Uterine smooth muscle cell (primary cell): ENCODE measurements around the gene COMMD6. TPM values are rescaled to one million over a fixed set of nuclear protein-coding genes. Genes with fewer than 3 reads are reported as not detected.

Source experiments
- total RNA-seq: library from RNA; depleted of rRNA; stranded (reverse); fragments of >200 nt; gene quantifications from 2 replicates; pipeline ENCODE4 v1.2.3, GENCODE V29; 2014

The COMMD6 gene
- 17.7 and 57.1 TPM in 2 replicates for total RNA-seq

DNA sequence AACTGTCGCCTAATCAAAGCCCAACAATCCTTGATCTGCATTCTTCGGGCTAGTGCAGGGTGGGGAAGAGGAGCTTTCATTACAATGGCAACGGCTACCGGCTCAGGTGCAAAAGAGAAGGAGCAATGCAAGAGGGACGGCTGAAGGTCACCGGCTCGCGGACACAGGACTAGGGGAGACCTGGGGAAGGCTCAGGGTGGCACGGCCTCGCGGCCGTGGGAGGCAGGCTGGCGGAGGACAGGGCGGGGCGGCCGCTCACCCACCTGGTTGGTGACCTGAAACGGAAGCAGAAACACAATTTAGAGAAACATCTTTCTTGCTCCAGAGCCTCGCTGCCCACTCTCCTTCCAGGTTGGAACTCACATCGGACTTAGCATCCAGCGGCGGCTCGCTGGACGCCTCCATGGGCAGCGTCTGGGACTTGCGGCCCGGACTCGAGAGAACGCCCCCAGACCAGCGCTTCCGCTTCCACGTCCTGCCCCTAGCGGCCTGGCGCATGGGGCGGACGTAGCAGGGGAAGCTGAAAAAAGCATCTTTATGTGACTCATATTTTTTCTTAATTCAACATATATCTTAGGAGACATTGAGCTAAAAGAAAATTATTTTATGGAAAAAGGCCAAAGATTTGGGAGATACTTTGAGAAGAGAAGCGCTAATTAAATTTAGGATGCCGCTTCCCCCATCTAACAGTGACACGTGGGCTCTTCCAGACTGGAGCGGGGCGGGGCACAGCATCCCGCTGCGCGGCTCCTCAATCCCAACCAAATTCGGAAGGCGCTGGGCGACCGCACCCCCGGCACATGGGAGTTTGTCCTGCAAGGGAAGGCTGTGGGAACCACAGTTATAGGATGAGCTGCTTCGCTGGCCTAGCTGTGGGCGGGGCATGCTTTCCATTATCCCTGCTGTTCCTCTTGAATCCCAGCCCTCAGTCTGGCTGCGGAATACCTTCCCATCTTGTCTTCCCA is at the start of gene COMMD6:
Gene COMMD6 (minus strand): TSS at position 441 of the 965 bp plus-strand sequence. CDS start 36 bp downstream, at position 405.

DNA sequence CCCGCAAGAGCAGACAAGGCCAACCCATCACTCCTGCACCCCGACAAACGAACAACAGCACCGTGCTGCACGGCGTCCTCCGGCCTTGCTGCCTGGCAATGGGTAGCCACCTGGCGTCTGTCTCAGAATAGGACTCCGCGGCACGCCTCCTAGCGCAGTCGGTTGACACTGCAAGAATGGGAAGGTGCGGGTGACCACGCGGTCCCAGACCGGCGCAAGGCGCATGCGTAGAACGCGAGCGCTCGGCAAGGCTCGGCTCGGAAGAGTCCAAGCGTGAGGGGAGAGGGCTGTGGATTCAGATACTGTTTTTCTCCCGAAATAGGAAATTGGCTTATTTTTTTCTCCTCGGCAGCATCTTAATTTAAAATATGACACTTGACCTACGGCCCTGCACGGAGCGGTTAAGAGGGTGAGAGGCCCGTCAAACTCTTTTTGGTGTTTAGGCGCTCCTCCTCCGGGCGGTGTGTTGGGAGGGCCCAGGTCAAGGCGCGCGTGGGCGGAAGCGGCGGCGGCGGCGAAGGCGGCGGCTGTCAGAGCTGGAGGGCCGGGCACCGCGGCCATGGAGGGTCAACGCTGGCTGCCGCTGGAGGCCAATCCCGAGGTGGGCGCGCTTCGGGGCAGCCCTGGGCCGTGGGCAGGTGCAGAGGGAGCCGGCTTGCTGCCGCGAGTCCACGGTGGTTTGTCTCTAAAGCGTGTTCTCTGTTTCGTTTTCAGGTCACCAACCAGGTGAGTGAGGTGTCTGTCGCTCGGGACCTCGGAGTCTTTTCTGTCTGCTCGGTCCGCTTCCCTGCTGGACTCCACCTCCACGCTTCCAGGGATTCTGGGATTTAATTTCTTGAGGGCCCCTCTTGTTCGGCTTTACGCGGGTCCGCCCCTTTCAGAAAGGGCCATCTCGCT is 11.9 kb upstream of the COMMD6 start, which contains the start of gene UCHL3:
Gene UCHL3 (plus strand): TSS at position 530 of the 897 bp plus-strand sequence. CDS start 30 bp downstream, at position 560.

DNA sequence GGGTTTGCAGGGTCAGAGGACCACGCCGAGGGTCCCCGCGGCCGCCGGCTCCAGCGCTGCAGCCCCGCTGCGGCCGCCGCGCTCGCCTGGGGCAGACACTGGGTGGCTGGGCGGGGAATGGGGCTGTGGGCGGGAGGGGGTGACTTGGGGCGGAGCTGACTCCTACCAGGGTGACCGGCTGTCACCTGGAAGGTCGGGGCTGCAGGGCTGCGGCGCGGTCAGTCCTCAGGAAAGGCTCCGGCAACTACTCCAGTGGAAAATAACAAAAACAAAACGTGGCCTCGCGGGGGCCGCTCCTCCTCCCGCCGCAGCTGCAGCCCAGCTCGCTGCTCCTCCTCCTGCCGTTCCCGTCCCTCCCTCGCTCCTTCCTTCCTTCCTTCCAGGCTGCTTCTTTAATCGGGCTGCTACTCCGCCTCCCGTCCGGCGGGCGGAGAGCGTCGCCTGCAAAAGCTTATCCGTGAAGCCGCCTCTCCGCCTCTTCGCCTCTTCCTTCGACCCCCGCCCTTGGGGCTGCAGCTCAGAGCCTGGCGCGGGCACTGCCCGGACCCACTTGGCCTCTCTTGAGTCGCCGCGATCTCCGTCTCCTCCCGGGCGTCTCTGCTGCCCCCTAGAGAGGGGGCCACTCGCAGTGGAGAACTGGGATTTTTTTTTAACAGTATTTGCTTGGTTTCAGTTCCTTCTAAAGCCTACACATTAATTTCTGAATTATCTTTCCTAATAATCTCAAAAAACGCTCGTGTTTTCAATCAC is 55.4 kb downstream of the COMMD6 start, which contains the start of gene TBC1D4:
Gene TBC1D4 (minus strand): TSS at position 100 of the 750 bp plus-strand sequence. CDS start 402 bp downstream, outside the sequence.

Other genes with a start within 250 kb of the COMMD6 start
- gene TBC1D4, start 55.7 kb downstream of the COMMD6 start, total RNA-seq, result 9.3 and 14.1 TPM in 2 replicates
- 24.9 and 40.7 TPM in 2 replicates for gene UCHL3, start 11.9 kb upstream of the COMMD6 start, total RNA-seq
- 235 and 346 TPM in 2 replicates for gene LMO7, start 98.5 kb upstream of the COMMD6 start, total RNA-seq